NCI-H510A treated with DMSO at 0.1 percent for 48 hours (cell line): ENCODE measurements around the gene KRTAP10-11.
"Not testable (repeated sequence)": the region's sequence is repeated elsewhere in the genome, so short reads cannot be mapped to it uniquely, and the experiment has no call there.

ENCODE experiments used
- DNase-seq: peaks from one replicate; lab custom pipeline; 2025; lab: John Stamatoyannopoulos, UW

Gene KRTAP10-11

DNA sequence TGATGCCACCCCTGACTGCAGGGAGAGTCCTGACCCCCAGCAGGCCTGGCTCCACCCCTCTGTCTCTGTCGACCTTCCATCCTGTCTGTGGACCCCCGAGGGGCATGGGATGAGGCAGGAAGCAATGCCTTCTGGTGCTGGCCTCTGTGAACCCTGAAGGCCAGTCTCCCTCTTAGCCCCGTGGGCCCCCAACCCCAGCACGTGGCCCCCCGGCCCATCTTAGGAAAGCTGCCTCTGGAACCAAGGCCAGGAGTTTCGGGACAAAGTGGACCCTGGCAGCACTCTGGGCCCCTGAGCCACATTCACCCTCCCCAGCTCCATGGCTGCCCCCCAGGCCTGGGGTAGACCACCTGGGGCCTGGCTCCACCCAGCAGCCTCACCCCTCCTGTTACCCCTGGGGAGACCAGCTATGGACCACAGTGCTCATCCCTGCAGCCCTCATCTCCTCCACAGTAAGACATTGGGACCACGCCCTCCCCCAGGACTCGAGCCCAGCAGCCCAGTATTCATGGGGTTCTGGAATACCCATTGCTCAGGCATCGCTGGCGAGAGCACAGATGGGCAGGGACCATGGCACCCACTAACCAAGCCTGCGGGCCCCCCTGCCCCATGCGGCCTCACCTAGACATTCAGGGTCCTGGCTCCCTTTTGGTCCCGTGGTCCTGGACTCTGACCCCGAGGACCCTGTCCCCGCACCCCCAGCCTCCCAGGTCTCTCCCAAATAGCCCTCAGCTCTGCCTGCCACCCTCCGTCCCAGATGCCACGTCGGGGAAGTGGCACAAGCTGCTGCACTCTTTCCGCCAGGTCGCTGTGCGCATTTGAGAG lies 7.5 kb upstream of the KRTAP10-11 start:
- not testable (repeated sequence) for DNase-seq

DNA sequence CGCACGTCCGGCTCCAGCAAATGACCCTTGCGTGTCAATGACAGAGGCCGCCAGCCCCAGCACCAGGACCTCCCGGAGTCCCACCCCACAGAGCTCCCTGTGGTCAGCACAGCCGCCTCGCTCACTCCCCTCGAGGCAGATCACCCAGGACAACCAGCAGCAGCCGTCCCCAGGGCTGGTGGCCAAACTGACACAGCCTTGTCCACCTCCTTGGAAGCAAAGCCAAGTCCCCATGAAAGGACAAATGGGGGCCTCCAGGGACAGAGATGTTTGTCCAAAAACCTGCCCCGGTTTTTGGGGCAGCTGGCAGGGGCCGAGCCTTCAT lies 6.9 kb upstream of the KRTAP10-11 start:
- DNase-seq: no peak

GRCh38 chr21:44640761-44641160 lies 5.5 kb upstream of the KRTAP10-11 start:
- no peak for DNase-seq

GRCh38 chr21:44643741-44644310 lies 2.4 kb upstream of the KRTAP10-11 start:
- no peak for DNase-seq

DNA sequence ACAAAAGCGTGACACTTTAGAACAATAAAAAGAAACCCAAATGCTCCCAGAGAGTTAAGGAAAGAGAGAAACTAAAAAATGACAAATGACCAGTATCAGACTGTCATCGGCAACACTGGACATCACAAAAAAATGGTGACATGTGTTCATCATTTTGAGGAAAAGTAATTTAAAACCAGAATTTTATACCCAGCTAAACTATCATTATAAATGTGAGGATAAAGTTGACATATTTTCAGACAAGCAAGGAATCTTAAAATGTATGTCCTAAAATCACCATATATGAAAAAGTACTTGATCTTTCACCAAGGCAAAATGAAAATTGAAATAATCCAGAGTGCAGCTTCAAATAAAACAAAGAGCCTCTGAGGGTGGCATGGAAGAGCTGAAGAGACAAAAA lies 1.3 kb upstream of the KRTAP10-11 start:
- no peak for DNase-seq

GRCh38 chr21:44647222-44647552 lies 973 bp downstream of the KRTAP10-11 start:
- no peak for DNase-seq

DNA sequence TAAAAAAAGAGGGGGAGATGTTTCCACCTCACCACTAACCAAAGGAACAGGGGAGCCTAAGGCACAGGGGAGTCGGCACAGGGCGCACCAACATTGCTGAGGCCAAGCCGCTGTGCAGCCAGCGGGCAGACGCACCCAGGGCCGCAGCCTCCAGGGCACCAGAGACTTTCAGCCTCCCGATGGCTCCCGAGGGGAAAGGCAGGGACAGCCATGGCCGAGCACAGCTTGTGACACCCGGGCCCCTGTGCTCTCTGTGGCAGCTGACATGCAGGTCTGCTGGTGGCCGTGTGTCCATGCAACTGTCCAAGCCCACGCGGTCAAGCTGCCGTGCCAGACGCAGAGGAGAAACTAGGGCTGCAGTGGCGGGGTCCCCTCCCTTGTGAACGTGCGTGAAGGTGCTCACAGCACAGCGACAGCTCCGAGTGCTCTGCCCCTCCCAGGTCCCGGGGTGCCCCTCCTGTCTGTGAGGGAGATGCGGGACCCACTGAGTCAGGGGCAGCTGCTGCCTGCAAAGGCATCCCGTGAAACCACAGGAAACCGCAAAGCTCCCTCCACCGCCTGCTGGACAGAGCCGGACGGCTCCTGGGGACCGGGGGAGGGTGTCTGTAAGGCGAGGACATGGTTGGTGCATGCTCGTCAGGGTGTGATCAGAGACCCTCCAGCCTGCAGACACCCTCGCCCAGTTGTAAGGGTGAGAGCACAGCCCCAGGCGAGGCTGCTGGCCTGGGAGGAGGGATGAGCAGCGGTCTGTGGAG lies 2.5 kb downstream of the KRTAP10-11 start:
- no peak for DNase-seq

DNA sequence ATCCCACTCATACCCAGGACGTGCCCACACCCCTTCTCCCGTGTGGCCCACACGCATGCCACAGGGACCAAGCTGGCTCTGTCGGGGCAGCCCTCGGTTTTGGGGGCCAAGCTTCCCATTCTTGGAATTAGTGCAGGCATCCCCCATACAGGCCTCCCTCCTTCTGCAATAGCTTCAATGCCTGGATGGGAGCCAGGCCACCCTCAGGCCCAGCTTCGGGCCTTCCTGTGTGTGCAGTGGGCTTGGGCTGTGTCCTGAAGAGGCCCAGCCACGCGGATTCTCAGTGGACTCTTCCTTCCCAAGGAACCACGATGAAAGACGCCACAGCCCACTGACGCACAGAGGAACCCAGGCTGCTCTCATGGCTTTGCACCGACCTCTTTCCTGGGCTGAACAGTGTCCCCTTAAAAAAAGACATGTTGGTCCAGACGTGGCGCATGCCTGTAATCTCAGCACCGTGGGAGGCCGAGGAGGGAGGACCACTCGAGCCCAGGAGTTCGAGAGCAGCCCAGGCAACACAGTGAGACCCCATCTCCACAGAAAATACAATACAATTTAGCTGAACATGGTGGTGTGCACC lies 3.4 kb downstream of the KRTAP10-11 start:
- no peak for DNase-seq

GRCh38 chr21:44650265-44650972 lies 4.2 kb downstream of the KRTAP10-11 start:
- no peak for DNase-seq

DNA sequence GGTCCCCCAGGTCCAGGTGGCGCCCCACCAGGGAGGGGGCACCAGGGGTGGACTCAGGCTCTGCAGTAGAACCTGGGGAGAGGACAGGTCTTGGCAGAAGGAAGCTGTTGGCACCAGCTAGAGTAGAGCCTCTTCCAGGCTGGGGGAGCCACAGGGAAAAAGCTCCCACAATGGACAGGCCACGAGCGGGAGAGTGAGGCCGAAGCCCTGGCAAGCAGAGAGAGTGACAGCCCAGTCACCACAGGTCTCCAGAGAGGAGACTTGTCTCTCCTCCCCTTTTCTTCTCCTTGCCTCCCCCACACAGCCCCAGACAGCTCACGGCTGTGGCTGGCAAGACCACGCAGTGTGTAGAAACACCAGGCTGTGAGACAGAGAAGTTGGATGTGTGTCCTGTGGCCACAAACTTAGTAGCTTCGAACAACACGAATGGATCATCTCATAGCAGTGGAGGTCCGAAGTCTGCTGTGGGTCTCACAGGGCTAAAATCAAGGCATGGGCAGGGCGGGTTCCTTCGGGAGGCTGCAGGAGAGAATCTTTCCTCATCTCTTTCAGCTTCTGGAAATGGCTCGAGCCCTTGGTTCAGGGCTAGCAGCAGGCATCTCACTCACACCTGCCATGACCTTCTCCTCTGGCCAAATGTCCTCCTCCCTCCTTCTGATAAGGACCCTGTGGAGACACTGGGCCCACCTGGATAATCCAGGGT lies 4.9 kb downstream of the KRTAP10-11 start:
- no peak for DNase-seq

GRCh38 chr21:44653123-44653522 lies 6.9 kb downstream of the KRTAP10-11 start:
- no peak for DNase-seq

DNA sequence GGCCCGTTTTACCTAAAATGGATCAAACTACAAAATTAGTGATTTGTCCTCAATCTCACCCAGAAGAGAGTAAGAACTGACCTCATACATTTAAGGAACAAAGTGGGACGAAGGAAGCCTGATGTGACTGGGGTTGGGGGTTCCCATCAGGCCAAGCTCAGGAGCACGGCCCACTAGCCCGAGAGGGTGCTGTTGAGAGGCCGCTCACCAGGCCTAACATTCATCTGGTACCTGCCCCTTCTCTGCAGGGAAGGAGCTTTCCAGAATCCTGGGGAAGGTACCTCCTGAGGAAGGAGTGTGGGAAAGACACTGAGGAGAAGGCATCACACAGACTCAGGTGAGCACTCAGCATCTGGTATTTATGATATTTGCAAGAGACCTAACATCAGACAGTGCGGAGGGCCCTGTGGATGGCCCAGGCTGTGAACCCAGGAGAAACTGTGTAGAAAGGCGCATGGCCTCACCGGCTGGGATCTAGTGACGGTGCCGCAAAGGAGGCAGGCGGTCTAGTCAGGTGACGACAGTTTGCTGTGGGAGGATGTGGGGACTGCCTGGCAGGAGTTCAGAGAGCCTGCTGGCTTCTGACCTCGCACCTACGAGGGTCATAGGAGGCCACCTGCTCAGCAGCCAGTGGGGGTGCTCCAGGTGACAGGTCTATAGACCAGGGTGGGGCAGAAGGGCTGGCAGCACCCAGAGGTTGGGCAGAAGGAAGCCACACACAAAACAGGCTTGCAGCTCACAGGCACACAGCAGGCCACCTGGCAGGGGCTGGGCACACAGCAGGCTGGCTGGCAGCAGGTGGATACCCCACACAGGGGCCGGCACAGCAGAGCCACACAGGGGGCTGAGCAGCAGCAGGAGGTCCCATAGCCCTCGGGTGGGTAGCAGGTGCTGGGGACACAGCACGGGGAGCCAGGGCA lies 7.7 kb downstream of the KRTAP10-11 start:
- no peak for DNase-seq

DNA sequence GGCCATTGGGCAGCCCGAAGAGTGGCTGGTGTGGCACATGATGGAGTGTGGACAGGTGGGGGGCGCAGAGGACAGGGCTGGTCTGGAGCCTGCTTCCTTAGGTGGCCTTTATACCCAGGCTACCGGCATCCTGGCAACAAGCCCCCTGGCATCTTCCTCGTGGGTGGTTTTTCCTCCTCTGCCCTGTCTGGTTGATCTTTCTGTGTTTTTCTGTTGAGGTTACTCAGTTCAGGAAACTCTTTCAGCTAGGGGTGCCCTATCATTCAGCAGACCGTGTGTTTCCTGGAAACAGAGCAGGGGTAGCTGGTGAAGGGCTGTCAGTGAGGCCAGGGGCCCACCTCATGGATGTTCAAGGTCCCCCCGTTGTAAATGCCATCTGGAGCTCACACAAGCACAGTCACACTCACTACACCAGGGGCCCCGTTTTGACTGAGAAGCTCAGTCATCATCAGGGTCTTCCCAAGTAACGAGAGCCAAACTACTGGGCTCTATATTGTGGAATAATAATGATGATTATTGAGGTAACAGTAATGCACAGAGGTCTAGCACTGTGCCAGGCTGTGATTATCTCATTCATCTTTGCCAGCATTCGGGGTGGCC lies 8.5 kb downstream of the KRTAP10-11 start, which contains the start of gene KRTAP12-4:
KRTAP12-4 (minus strand) TSS at position 84 of the 600 bp plus-strand sequence; CDS start at position 39, 45 bp downstream.
- DNase-seq: no peak

DNA sequence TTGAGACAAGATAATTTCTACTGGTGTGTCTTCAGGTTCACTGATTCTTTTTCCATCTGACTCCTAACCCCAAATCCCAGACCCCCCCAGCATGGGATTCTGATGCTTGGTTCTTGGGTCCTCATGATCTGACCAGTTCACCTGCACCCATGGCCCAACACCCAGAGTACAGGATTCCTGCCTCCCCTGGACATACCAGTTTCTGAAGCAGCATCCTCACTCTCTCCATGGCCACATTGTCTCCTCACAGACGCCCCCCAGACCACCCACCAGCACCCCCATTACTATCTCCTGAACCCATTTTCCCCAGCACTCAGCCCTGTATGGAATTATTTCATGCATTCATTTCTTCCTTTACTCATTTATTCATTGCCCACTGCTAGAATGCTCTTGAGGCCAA lies 10.7 kb downstream of the KRTAP10-11 start:
- no peak for DNase-seq

GRCh38 chr21:44657635-44658540 lies 11.7 kb downstream of the KRTAP10-11 start, which contains the start of gene KRTAP12-3:
Gene KRTAP12-3 (plus strand): TSS chr21:44657932. CDS start chr21:44657980, 48 bp downstream.
- no peak for DNase-seq

DNA sequence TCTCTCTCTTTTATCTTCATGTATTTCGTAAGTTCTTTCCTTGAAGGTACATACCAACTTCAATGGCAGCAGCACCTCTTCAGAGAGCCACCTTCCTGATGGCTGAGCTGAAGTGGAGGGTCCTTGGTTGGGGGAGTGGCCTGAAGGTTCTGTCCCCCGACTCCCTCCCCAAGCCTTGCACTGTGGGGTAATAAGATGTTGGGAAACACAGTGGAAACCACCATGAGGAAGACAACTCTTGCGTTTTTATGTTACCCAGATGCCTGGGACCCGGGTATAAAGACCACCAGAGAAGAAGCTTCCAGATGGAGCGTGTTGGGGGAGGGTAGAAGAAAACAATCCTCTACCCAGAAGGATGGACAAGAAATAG lies 12.3 kb downstream of the KRTAP10-11 start:
- DNase-seq: no peak

- DNase-seq: no peak
Observed at GRCh38 chr21:44658913-44659595, 12.8 kb downstream of the KRTAP10-11 start.

- not testable (repeated sequence) for DNase-seq
Observed at GRCh38 chr21:44661567-44661966, 15.4 kb downstream of the KRTAP10-11 start.
